Neuronal stem cell (in vitro differentiated cells): ENCODE data around the gene POLR2B. TPM values are rescaled to one million over a fixed set of nuclear protein-coding genes. Genes with fewer than 3 reads are reported as not detected.

ENCODE experiments used
- DNase-seq: peaks from one replicate; pipeline ENCODE4 v3.0.0-alpha.2; 2013; ENCODE audit warnings: low spot score
- H2AFZ ChIP-seq: one replicate; pipeline ENCODE4 v1.6.1; 2013; ENCODE audit warnings: mild to moderate bottlenecking, low read length, inconsistent platforms
- H2AK5ac ChIP-seq: 2 replicates; pipeline ENCODE4 v1.6.1; 2013; ENCODE audit warnings: low read depth, mild to moderate bottlenecking, inconsistent platforms, low read length, moderate library complexity, mixed read lengths
- H2BK120ac ChIP-seq: 2 replicates; pipeline ENCODE4 v1.6.1; 2013; ENCODE audit warnings: low read depth, mild to moderate bottlenecking, inconsistent platforms, low read length, moderate library complexity, mixed read lengths
- H2BK12ac ChIP-seq: one replicate; pipeline ENCODE4 v1.6.1; 2013; ENCODE audit warnings: low read length, inconsistent platforms
- H2BK15ac ChIP-seq: 2 replicates; pipeline ENCODE4 v1.6.1; 2013; ENCODE audit warnings: mild to moderate bottlenecking, low read length, inconsistent platforms, mixed read lengths
- H2BK5ac ChIP-seq: one replicate; pipeline ENCODE4 v1.6.1; 2013; ENCODE audit warnings: inconsistent platforms, mild to moderate bottlenecking, low read length, moderate library complexity
- H3K14ac ChIP-seq: one replicate; pipeline ENCODE4 v1.6.1; 2013; ENCODE audit warnings: low read length, inconsistent platforms
- H3K18ac ChIP-seq: 2 replicates; pipeline ENCODE4 v1.6.1; 2013; ENCODE audit warnings: low read length, inconsistent platforms
- H3K23ac ChIP-seq: 2 replicates; pipeline ENCODE4 v1.6.1; 2013; ENCODE audit warnings: low read depth, mild to moderate bottlenecking, mixed read lengths, low read length, inconsistent platforms; ENCODE audit not compliant: poor library complexity
- H3K27ac ChIP-seq: replicated peaks from 3 replicates; pipeline ENCODE4 v1.5.1; 2013; ENCODE audit warnings: low read length, inconsistent platforms
- H3K27me3 ChIP-seq, 3 experiments: 2 replicates each; pipeline ENCODE4 v1.6.1; 2013; ENCODE audit warnings: low read length in 3 of 3, mild to moderate bottlenecking in 2 of 3, inconsistent platforms in 1 of 3, low read depth in 1 of 3, mixed read lengths in 1 of 3, moderate library complexity in 1 of 3; ENCODE audit not compliant: control insufficient read depth in 3 of 3, insufficient read depth in 3 of 3
- H3K36me3 ChIP-seq, 2 donors: replicated peaks in 1 of 2; 2 replicates each; pipeline ENCODE4 v1.6.1; 2013; ENCODE audit warnings: low read length in 2 of 2; ENCODE audit not compliant: control insufficient read depth in 2 of 2, insufficient read depth in 2 of 2
- H3K4ac ChIP-seq: 2 replicates; pipeline ENCODE4 v1.6.1; 2013; ENCODE audit warnings: inconsistent platforms, mild to moderate bottlenecking, low read length, moderate library complexity
- H3K4me1 ChIP-seq, 2 donors: 1 replicate in 1 of 2; 2 replicates in 1 of 2; pipeline ENCODE4 v1.6.1; 2013; ENCODE audit warnings: low read length in 2 of 2, low read depth in 1 of 2; ENCODE audit not compliant: control insufficient read depth in 2 of 2, insufficient read depth in 1 of 2
- H3K4me2 ChIP-seq: one replicate; pipeline ENCODE4 v1.6.1; 2013; ENCODE audit warnings: mild to moderate bottlenecking, low read length, inconsistent platforms; ENCODE audit not compliant: insufficient read depth, poor library complexity, severe bottlenecking
- H3K4me3 ChIP-seq, 2 donors: 2 replicates each; pipeline ENCODE4 v1.5.1; 2013; ENCODE audit warnings: low read length in 2 of 2, mild to moderate bottlenecking in 2 of 2, inconsistent platforms in 1 of 2, moderate library complexity in 1 of 2
- H3K79me1 ChIP-seq: one replicate; pipeline ENCODE4 v1.6.1; 2013; ENCODE audit warnings: low read depth, mild to moderate bottlenecking, inconsistent platforms, low read length, moderate library complexity
- H3K9ac ChIP-seq: one replicate; pipeline ENCODE4 v1.6.1; 2013; ENCODE audit warnings: mild to moderate bottlenecking, low read depth, low read length, inconsistent platforms; ENCODE audit not compliant: poor library complexity
- H3K9me3 ChIP-seq, 2 donors: replicated peaks in 1 of 2; 2 replicates each; pipeline versions ENCODE3 to v1.6.1; 2013; ENCODE audit warnings: low read length in 2 of 2, mild to moderate bottlenecking in 2 of 2, inconsistent platforms in 1 of 2, low read depth in 1 of 2, mixed read lengths in 1 of 2, moderate library complexity in 1 of 2; ENCODE audit not compliant: control insufficient read depth in 2 of 2, insufficient read depth in 1 of 2
- H4K8ac ChIP-seq: one replicate; pipeline ENCODE4 v1.6.1; 2013; ENCODE audit warnings: low read depth, mild to moderate bottlenecking, inconsistent platforms, low read length, moderate library complexity
- H4K91ac ChIP-seq: one replicate; pipeline ENCODE4 v1.6.1; 2013; ENCODE audit warnings: low read length, low read depth, mild to moderate bottlenecking, inconsistent platforms; ENCODE audit not compliant: poor library complexity
- WGBS, 2 donors: extraction: QIAGEN DNeasy Blood & Tissue Kit; methylation state at CpG; one replicate each; pipeline ENCODE4 v1.1.7; 2013; ENCODE audit warnings: missing lambda C conversion rate in 2 of 2, mixed read lengths in 1 of 2; ENCODE audit not compliant: insufficient read length in 2 of 2, insufficient replicate concordance in 1 of 2; ENCODE audit errors: extremely low coverage in 2 of 2; 5-methylcytosine and 5-hydroxymethylcytosine counted together
- small RNA-seq: library from polyadenylated mRNA; stranded (forward); fragments of <200 nt; extraction: miRNeasy Mini kit (QIAGEN cat#:217004); gene quantifications from one replicate; pipeline ENCODE3, GENCODE V24; 2013; ENCODE audit not compliant: insufficient read depth

POLR2B gene

GRCh38 chr4:57077550-57078343, 99.1 kb downstream of the POLR2B start:
- no peak for DNase-seq
- Histone ChIP-seq H3K23ac (no peak overlapping the region), H2BK120ac (no peak overlapping the region), H2AK5ac (no peak overlapping the region), H2BK15ac (no peak overlapping the region), H3K4ac (no peak overlapping the region), H3K36me3 (no peaks in the 10 kb centered on the region), H3K27ac (no peak overlapping the region), H3K9ac (no peak overlapping the region), H3K4me1 (peaks cover 8 to 16% of the 10 kb centered on the region in 2 donors), H4K91ac (no peak overlapping the region), H3K4me3 (peak overlapping the region in 1 of 2 donors; percentile 10), H3K9me3 (no peaks in the 10 kb centered on the region), H2AFZ (no peak overlapping the region), H2BK12ac (no peak overlapping the region), H3K27me3 (peaks cover 0 to 2% (median 0%) of the 10 kb centered on the region in 3 experiments), H4K8ac (no peak overlapping the region), H3K14ac (no peak overlapping the region), H2BK5ac (no peak overlapping the region), H3K4me2 (no peak overlapping the region), H3K79me1 (no peaks in the 10 kb centered on the region), H3K18ac (no peak overlapping the region)
- no CpG with 5 or more reads among the region's 14 CpGs for WGBS, 2 donors

- Histone ChIP-seq H3K9ac (no peak overlapping the region), H3K4me1 (peaks cover 8 to 16% of the 10 kb centered on the region in 2 donors)
Observed at GRCh38 chr4:57078685-57079521, 100.2 kb downstream of the POLR2B start.

More at GRCh38 chr4:57078685-57079521, 100.2 kb downstream of the POLR2B start:
- H4K8ac ChIP-seq = no peak overlapping the region
- H2AFZ ChIP-seq = peak overlapping the region; percentile 27
- no peak overlapping the region for H2BK12ac ChIP-seq
- H2AK5ac ChIP-seq = no peak overlapping the region
- no peak overlapping the region for H3K4me2 ChIP-seq
- no peak overlapping the region for H3K18ac ChIP-seq
- H2BK15ac ChIP-seq = no peak overlapping the region
- no peak overlapping the region for H2BK120ac ChIP-seq
- H3K27me3 ChIP-seq = peaks cover 0 to 2% (median 0%) of the 10 kb centered on the region in 3 experiments
- H3K27ac ChIP-seq = peak overlapping the region; percentile 20
- DNase-seq = peak; percentile 11
- no peaks in the 10 kb centered on the region for H3K79me1 ChIP-seq
- H2BK5ac ChIP-seq = no peak overlapping the region
- no peak overlapping the region for H4K91ac ChIP-seq
- no peak overlapping the region for H3K4ac ChIP-seq
- no peak overlapping the region for H3K4me3 ChIP-seq
- WGBS, 2 donors = no CpG with 5 or more reads among the region's 10 CpGs
- H3K36me3 ChIP-seq = no peaks in the 10 kb centered on the region
- no peaks in the 10 kb centered on the region for H3K9me3 ChIP-seq
- no peak overlapping the region for H3K23ac ChIP-seq
- H3K14ac ChIP-seq = no peak overlapping the region

Small RNA genes lying within 50 kb of the gene (small RNA-seq; reads per million reads assigned to genes)
- gene RNU6-998P = not detected
